AG20443 (cell line): ENCODE data around the gene ING4.

ENCODE experiments used
- DNase-seq: peaks from one replicate; pipeline ENCODE4 v3.0.0; 2012; ENCODE audit warnings: low spot score, mixed read lengths

Gene ING4

DNA sequence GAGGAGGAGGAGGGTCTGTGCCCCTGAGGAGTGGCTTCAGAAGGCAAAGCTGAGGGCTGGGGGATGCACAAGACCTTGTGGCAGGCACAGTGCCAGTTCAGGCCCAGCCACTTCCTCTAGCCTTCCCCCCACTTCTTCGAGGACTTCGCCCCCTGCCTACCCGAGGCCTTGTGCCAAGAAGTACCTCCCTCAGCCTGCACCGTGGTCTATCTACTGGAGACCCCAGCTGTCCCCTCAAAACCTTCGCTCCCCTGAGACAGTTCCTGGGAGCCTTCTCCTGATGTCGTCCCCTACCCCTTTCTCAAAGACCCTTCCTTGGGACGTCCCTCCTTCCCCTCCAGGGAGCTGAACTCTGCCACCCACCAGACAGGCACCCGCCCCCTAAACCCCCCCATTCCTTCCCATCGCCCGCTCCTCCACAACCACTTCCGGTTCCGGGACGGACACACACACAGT, 25.7 kb upstream of the ING4 start:
- DNase-seq: no peak

DNA sequence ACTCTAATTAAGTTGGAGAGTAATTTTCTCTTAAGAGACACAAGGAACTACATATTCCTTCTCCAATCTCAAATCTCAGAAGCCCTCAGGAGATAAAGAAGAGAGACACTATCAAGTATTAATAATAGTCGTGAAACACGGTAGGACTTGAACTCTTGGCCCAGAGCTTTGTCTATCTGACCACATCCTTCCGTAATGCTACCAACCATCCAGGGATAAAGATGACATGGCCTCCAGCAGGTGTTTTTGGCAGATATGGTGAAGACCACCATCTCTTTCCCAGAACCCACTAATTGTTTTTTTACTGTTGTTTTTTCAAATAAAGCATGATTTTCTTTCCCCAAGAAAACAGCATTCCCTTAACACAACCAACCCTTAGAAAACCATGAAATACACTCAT, 22.9 kb upstream of the ING4 start:
- no peak for DNase-seq

DNA sequence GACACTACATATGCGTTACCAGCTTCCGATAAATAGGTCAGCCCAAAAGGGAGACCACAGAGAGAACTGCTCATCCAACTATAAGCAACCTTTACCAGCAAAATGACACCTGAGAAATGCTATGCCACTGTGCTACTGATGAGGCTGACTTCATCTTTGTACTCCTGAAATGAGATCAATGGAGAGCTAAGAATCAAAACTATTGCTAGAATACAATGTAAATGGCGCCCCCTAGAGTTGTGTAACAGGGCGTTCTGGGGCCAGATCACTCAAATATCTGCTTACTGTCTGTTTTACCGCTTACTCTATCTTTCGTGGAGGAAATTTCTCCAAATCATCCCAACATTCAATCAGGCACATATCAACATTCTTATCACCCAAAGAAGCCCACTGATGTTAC, 21.7 kb upstream of the ING4 start:
- no peak for DNase-seq

DNA sequence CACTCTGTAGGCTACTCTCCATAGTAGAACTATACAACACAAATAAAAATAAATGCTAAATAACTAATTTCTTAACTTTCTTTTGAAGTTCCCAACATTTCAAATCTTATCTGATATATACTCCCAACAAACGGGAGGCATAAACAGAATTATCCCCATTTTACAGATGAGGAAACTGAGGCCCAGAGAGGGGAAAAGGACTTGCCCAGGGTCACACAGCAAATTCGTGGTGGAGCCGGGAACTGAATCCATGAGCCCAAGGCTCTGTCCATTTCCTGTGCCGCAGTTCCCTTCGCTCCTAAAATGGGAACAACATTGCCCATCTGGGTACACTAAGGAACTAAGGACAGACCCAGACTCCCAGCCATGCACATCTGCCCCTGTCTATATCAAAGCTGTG, 14.0 kb upstream of the ING4 start:
- no peak for DNase-seq

DNA sequence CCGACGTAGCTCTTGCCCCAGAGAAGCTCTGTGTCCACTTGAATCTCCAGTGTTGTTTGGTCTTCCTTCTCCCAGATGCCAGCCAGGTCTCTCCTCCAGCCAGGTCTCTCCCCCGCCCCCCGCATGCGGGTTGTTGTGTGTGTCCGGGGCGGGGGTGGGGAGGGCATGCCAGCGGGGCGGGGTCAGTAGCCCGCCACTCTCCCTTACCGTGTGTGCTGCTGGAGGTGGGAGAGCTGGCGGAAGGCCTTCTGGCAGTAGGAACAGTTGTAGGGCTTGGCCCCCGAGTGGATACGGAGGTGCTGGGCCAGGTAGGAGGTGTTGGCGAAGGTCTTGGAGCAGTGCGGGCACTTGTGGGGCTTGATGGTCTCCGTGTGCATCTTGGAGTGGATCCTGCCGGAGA, 9.2 kb upstream of the ING4 start:
- DNase-seq: no peak

DNA sequence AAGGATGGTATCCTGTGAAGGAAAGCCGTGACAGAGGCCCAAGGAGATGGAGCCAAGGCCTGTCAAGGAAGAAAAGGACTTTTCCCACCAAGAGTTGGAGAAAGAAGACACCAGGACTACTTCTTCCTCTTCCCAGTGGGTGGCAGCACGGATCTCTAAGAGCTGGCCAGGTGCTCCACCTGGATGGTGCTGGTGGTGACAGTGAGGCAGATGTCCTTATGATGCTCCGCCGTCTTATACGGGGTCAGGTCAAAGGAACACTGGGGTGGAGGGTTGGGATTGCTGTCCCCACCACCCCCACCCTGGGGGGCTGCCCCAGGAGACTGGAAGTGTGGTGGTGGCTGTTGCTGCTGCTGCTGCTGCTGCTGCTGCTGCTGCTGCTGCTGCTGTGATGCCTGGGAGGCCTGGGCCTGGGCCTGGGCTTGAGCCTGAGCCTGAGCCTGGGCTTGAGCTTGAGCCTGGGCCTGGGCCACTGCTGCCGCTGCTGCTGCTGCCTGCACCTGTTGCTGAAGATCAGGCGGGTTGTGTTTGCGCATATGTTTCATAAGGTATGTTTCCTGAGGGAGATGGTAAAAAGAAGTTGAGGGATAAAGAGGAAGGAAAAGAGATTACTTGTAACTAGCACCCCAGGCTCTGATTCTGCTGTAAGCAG, 4.8 kb upstream of the ING4 start:
- no peak for DNase-seq

DNA sequence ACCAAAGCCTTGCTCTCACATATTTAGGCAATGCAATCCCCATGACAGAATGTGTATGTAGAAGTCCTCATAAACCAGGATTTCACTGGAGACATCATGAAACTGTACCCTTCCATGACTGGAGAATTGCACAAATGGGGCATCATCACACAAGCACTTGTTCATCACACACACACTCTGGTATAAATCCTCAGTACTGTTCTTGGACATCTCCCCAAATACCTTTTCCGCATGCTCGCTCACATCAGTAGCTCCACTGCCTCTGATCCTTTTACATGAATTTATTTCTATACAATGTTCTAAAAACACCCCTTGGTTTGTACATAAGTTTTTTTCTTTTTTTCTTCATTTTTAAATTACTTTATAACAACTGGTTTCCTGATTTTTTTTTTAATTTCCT, 3.3 kb upstream of the ING4 start:
- DNase-seq: no peak

DNA sequence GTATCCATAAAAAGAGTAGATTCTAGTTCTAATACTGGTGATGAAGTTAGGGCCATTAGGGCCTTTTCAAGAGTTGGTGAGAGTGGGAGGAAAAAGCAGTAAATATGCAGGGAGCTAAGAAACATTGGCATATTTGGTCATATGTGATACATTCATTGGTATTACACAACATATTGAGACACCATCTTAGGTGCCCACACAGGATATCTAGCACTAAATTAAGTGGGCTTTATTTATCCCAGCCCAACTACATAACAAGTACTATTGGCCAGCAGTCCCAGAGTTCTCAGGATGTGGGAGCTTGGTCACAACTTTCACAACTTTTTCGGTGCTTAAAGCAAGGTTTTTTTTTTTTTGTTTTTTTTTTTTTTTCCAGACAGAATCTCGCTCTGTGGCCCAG, 2.0 kb upstream of the ING4 start:
- no peak for DNase-seq

DNA sequence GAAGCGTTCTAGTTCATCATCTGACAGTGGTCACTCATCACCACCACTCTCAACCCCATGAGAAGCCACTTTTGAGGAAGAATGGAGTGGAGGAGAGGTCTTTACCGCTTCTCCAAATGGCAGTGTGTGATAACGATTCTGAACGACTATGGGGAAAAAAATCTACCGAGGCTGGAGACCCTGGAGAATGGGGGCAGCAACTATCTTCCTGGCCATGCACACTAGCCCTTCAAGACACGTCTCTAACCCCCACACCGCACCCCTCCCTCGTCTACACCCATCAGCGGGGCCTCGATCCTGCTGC, 365 bp downstream of the ING4 start:
- peak; percentile 70 for DNase-seq

DNA sequence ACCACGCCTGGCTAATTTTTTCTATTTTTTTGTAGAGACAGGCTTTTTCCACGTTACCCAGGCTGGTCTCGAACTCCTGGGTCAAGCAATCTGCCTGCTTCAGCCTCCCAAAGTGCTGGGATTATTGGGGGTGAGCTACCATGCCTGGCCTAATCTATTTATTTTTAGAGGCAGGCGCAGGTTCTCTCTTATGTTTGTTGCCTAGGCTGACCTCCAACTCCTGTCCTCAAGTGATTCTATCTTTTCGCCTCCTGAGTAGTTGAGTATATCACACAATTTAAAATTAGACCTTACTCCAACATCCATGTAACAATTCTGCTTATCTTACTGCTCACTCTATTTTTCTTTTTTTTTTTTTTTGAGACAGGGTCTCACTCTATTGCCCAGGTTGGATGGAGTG, 8.9 kb downstream of the ING4 start:
- no peak for DNase-seq

DNA sequence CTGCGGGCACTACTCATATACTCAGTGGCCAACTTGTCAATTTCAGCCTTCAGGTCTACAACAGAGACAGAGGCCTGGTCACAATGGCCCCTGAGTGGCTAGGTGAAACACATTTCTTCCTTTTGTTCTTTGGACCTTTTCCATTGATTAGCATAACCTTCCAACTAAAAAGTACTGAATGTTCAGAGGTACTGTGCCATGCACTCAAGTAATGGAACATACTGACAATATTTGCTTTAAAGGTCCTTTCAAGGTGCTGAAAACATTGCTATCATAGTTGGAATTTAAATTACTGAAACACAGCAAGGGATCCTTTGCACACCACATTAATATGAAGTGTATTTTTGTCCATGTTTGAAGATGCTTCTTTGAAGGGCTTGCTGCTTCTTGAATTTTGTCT, 9.6 kb downstream of the ING4 start:
- DNase-seq: no peak

DNA sequence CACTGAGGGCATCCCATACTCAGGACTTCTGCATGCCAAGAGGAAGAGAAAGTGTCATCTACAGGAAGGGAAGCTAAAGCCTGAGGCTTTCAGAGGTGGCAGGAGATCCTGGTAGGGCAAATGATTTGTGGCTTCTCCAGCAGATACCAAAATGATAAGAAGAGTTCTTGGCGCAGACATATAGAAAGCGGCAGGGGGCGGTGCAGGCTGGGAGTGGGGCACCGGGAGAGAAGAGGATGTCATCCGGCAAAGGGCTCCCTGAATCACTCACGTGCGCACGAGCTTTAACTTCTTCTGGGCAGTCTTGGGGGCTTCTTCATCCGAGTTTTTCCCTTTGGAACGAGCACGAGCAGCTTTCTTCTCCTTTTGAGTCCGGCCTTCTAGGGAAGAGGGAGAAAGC, 10.5 kb downstream of the ING4 start:
- DNase-seq: no peak

DNA sequence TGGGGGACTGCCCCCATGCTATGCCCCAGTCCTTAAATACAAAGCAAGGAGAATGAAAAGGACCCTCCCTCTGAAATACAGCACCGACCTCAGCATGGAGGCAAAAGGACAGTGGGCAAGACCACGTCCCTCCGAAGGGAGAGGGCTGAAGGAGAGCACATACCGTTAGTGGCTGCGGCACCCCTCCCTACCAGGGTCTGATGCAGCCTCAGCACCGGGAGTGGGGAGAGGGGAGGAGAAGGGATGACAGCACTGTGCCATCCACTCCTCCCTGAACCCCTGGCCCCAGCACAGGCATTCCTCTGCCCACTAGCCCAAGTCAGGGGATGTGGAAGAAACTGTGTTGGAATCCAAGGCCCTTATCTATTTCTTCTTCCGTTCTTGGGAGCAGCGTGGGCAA, 12.1 kb downstream of the ING4 start:
- DNase-seq: no peak

DNA sequence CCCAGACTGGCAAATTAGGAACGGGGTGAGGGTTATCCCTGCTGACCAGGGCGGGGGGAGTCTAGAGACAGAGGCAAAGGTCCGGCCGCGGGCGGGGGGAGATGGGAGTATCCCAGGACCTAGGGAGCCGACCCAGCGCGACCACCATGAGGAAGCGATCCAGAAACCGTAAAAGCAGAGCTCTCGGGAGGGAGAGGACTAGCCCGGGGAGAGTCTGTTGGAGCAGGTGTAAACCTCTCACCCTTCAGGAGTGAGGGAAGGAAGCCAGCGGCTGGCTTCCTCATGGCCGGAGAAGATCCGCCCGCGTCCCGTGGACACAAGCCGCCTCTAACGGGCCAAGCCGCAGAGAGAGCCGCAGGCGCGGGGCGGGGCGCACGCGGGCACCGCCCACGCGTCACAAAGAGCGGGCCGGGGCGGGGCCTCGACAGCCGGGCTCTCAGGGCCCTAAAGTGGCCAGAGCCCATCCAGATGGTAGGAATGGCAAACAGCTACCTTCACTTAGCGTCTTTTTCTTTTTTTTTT, 15.8 kb downstream of the ING4 start, which contains the start of gene ACRBP:
TSS of gene ACRBP (minus strand) at position 350 of the 522 bp plus-strand sequence. CDS start at position 284, 66 bp downstream.
- DNase-seq: peak; percentile 91

DNA sequence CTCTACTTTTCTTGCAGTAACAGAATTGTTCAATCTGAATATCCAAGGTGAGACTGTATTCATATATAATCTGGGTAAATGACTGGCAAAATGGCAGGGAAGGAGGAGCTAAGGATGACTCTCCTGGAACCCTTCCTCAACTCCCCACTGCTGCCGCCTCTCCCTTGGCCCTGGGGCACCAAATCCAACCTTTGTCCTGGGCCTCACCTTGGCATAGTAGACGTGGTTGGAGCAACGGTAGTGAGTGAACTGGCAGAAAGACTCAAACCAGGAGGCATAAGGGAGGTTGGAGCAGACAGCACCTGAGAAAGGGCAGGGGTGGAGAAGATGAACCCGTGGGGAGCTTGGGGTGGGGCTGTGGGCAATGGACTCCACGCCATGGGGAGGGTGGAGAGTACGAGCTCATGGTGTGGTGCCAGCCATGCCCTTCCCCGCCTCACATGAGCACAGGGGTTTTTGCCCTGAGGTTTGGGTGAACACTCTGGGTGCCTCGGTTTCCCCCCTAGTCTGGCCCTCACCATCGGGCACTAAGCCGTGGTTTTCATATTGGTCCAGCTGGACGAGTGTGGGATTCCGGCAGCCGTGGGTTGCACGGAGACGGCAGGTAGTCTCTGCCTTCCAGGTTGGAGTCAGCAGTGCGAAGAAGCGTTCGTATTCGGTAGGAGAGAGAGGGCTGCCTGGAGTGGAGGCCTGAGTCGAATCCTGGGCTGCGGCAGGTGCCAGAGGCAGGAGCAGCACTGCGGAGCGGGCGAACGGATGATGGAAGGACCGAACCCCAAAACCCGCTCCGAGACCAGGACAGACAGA, 16.4 kb downstream of the ING4 start:
- DNase-seq: no peak

DNA sequence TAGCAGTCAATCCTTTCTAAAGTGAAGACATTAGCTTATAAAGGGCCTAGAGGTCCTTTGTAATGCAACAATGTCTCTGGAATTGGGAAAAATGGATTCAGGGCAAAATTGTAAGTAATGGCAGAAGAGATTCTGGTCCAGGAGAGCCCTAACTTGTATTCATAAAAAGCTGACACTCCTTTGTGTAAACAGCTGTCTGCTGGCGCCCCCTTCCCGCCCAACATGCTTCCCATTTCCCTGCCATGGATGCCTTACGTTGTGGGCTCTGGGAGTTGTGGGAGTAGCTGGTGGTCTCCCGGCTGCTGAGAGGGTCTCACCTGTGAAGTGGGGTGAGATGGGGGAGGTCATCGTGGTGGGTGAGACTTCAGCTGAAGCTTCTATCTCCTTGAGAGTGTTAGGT, 18.0 kb downstream of the ING4 start:
- no peak for DNase-seq

DNA sequence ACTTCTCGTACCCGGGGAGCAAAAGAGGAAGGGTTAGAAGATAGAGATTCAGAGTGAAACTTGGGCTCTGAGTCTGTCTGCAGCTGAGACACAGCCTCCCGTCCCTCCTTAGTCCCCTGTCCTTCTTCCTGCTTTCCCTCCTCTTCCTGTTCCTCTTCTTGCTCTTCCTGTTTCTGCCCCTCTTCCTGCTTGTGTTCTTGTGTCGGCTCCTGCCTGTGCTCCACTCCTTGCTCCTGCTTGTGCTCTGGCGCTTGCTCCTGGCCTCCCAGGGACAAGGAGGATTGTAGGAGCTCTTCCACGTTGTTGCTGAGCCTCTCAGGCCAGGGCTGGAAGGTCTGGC, 18.7 kb downstream of the ING4 start:
- no peak for DNase-seq

DNA sequence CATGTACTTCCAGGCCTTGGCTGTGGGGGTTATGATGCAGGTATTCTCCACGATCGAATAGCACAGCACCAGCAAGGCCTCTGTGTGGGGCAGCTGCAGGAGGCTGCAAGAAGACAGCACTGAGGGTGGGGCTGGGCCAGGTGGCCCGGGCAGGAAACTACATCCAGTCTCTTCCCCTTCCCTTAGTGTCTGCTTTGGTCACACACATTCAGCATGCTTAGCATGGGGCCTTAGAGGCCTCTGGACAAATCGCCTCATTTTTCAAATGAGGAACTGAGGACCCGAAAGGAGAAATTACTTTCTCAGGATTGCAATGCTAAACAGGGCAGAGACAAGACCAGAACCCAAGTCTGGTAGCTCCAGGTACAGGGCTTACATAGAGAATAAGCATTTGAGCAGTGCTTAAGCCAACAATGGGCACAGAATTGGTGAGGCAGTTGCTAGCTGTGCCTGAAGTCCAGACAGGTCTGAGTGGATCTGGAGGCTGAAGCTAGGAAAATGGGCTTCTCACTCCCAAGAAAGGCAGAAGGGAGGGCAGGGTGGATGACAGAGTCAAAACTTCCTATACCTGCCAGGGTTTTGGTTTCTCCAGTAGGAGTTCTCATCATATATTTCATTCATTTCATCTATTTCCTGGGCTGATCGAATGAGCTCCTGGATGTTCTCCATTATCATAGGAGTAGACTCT, 19.2 kb downstream of the ING4 start:
- no peak for DNase-seq

DNA sequence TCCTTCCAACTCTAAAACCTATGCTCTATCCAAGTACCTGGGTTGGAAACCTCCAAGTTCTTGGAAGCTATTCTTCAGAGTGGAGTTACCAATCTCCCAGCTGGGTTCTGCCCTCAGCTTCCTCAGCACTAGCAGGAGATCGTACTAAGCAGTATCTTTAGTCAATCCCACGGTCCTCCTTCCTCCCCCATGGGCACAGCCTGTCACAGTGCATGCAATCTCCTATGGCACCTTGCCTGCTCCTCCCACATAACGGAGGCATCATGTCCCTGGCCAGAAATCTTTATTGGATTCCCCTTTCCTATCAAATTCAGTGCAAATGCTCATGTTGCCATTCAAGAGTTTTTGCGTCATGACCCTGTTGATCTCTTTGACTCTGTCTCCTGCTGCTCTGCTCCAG, 21.8 kb downstream of the ING4 start:
- DNase-seq: no peak

DNA sequence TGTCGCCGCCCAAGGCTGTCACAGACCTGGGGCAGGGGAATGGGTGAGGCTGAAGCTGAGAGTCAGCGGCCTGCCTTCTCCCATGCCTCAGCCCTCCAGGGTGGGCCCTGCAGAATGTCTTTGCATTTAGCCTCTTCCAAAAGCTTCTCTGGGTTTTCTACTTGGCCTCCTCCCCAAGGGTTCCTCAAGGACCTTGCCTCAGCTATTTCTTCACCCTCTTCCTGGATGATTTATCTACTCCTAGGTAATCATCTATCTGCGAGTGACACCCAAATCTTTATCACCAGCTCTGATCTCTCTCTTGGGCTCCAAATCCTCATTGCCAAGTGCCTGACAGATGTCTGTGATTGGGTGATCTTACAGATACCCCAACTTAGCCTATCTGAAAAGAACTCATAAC, 22.4 kb downstream of the ING4 start:
- DNase-seq: no peak

DNA sequence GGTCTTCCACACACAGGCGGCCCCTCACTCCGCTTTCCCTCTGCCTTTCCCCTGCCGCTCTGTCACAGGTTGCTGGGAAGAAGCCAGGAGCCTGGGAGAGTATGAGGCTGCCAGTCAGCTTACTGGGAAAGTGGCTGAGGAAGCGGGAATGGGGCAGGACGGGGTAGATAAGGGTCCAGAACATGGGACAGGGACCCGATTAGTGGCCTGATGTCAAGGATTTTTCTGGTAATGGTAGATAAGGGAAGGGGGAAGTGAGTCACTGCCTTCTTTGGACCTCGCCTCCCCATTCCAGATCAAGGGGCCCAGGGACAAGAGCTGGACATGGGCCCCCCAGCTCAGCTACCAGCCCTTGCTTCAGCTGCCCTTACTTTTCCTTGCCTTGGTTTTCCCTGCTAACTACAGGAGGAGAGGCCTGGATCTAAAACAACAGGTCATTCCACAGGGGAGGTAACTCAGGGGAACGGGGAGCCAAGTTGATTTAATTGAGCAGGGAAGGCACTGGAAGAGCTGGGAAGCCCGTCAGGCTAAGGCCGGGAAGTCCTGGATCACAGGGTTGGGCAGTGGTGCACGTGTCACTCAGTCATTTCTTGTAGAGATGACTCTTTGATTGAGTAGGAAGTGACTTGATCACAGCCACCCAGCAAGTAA, 23.6 kb downstream of the ING4 start:
- DNase-seq: no peak

DNA sequence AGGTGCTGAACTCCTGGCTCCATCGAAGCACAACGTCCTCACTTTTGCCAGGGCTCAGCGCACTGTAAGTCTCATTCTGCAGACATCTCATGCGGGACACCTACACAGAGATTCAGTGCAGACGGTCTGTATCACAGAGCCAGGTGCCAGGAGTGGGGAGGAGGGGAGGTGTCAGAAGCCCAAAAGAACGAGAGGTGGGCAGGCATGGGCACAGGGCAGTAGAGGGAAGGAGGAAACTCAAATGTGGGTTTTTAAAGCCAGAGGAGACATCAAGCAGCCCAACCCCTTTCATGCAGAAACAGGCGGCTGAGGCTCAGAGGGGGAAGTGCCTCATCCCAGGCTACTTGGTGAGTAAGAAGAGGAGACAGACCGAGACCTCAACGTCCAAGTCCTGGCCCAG, 24.6 kb downstream of the ING4 start:
- no peak for DNase-seq
